ENCODE measurements around the gene KCNAB1.

Gene KCNAB1

DNA sequence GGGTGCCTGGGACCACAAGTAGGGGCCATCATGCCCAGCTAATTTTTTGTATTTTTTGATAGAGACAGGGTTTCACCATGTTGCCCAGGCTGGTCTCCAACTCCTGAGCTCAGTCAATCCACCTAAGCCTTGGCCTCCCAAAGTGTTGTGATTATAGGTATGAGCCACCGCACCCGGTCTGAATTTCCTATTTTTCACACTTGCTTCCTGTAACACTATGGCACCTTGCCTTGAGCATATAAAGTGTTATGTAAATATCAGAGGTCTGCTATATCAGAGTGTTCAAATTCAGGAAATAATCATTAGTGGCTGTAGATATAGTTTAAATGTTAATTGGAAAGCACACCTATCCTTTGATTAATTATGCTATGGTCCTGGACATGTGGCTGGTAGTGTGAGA lies 165.2 kb downstream of the KCNAB1 start:
- DNase-seq, result no peak

DNA sequence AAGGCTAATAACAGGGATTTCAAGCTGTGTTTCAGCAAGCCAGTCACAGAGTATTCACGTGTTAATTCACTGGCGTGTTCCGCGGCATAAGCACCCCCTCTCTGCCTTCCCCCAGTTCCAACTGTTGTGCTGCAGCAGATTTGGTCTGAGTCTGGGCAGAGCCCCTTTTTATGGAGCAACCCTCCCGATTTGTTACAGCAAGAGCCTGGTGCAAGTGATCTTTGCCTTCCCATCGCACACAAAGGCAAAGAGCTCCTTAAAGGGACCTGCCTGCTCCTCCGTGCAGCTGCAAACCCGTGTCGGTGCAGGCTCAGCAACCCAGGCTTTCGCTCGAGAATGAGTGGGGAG lies 170.5 kb downstream of the KCNAB1 start:
- DNase-seq, result no peak

DNA sequence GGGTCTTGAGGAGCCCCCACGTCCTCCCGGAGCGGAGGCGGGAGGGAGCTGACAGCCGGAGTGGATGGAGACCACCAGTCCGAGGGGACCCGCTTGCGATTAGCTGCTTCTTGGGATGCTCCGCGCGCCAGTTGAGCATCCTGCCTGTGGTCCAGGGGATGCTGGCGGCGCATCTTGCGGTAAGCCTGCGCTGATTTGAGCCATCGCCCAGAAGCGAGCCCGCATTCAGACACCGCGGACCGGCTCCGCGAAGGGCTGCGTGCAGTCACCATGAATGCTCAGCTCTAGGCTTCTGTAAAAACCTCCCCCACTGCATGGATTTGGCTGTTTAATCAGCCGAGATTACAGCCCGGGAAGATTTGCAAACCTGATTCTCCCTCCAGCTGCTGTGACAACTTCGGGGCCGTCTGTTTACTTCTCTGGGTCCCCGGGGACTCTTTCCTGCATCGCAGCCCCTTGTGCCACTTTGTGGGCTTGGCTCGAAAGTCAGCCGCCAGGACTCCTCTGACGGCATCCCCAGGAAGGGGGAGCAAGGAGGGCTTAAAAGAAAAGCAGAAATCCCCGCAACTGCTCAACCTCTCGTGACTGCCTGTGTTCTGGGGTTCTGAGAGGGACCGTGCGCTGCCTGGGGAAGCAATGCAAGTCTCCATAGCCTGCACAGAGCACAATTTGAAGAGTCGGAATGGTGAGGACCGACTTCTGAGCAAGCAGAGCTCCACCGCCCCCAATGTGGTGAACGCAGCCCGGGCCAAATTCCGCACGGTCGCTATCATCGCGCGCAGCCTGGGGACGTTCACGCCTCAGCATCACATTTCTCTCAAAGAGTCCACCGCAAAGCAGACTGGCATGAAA lies 171.1 kb downstream of the KCNAB1 start:
- DNase-seq, result no peak

DNA sequence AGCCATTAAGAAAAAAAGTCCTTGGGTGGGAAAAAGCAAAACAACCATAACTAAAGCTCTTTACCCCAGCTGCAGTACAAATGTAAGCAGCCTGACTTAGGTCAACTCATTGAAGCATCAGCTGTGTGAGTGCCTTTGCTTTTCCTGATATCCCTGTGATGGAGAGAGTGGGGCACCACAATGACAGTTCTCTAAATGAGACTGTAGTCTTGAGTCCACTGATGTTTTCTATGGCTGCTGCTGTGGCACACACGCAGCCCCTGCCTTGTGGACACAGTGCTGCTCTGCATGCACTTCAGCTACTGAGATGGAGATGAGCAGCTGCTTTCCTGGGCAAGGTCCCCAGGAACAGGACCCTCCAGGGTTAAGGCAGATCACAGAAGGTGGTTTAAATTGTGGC lies 173.2 kb downstream of the KCNAB1 start:
- DNase-seq, result no peak

DNA sequence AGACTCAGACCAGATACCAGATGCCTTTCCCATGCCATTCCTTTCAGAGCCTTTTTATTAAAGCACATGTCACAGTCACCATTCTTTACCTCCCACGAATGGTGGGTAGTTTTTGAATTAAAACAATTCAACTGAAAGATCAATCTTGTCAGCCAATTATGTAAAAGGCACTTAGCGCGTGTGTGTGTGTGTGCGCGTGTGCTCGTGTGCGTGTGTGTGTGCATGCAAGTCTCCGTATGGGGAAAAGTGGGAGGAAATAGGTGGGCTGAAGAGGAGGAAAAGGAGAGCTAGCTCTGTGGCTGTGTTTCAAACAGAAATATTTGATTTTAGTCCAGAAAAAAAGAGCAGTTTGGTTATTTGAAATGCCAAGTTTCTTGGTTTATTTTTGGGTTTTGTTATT lies 177.2 kb downstream of the KCNAB1 start:
- no peak for DNase-seq

DNA sequence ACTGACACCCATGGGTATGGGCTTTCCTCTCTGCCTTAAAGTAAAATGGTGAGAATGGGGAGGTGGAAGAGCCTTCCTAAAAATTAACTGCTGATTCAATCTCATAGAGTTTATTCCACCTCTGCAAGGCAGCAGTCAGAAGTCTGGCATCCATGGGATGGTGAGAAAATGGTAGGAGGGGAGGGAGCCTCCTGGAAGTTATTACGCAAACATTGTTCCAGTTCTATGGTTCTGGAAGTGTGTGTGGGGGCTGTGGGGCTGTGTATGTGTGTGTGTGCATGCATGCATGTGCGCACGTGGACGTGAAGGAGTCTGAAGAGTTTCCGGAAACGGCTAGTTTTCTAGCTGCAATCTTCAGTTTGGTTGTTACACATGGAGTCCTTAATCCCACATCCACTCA lies 177.6 kb downstream of the KCNAB1 start:
- DNase-seq, result no peak

DNA sequence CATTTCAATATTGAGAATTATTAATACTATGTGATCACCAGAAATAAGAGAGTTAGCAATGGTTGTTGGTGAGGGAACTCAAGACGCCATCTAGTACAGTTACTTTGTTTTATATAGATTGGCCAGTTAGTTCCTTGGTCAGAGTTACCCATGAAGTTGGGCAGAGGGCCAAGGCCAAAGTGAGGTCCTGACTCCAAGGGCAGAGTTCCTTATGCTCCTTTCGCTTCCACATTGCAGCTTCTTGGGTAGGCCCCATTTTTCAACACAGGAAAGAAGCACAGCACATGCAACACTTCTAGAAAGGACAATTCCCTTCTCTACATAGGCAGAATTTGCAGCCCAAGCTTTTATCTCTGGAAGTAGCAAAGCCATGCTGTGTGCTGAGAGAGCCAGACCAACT lies 178.6 kb downstream of the KCNAB1 start:
- no peak for DNase-seq

DNA sequence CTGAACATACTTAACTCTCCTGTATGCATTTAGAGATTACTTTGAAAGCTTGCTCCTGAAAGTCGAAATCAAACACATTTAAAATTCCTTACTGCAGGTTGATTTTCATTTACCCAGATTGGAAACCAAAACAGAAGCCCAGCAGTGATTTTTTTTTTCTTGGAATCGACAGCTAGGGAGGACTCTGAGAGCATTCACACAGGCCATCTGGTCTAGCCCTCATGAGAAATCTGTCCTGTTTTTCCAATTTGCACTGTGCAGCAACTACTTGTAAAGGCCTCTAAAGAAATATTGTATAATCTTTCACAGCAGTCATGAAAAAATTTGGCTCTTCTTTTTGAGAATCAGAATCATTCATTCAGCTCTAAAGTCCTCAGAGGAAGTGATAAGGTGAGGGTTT lies 179.2 kb downstream of the KCNAB1 start:
- no peak for DNase-seq

DNA sequence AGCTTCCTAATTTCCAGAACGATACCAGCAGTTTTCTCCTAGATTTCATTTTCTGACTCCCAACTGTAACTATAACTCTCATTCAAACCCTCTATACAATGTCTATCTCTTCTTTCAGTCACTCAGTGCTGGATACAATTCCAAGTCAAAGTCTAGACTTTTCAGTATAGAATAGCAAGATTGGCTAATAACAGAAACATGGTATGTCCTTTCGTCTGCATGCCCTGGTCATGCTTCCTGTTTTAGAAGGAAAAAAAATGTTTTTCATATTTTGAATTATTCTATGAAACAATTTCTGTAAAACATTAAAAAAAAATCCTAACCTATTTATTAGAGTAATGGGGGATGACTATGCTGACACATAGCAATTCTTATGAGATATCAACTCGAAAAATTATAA lies 180.0 kb downstream of the KCNAB1 start:
- no peak for DNase-seq

DNA sequence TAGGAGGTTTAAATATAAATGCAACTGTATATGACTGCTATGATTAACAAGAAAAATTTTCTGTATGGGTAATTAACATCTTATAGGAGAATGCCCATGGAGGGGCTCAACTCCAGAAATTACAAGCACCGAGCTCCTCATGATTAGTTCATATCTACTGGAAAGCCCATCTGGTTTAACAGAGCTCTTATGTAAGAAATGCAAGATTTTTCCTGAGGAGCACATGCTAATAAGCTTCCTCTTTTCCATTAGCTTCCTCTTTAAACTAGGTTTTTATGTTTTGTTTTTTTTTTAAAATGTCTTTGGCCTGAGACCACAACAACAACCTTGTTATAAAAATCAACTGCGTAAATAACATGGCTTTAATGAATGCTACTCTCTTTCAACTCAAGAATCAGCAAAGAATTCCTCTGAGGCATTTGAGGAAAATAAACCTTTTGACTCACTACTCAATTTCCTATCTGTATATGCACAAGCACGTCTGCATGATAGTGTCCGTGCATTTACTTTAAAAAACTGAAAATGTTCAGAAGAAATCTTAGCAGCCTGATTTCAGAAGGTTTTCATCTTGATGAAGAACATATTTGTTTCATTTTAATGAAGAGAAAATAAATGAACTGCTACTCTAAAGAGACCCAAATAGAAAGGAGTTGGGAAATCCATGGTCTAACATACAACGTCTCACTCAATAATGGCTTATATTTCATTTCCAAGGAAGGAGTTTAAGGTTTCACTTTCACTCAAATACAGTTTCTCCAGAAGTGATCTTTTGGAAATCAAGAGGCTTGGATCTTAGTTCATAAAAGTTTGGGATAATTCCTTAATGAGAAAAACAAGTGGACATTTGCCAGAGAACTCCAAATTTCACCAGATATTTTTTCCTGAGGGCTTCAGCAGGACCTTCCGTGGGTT lies 180.8 kb downstream of the KCNAB1 start:
- DNase-seq, result no peak

DNA sequence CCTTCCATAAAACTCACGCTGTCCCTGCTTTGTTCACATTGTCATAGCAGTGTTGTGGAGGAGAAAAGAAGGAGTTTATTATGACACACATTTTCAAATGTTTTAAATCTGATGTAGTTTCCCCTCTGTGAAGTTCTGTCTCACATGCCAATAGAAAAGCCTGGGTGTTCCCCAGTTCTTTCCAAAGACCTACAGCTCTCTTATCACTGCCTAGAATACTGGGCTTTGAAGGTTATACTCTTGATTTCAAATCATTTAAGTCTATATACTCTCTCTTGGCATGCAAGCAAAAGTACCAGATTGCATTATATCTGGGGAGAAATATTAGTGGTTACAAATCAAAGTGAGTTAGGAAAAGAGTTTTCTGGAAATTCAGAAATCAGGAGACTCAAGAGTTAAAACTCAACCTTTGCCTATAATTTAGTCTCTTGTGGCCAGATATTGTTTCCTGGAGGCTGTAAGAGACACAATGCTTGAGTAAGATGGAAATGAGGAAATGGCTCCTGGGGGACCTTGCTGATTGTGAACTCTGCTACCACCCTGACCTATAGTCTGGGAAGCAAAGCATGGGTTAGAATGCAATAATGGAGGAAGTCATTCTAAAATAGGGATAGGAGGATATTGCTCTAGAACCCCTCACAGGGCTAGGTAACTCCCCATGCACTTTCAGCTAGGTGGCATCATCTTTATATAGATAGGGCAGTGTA lies 182.8 kb downstream of the KCNAB1 start:
- no peak for DNase-seq

DNA sequence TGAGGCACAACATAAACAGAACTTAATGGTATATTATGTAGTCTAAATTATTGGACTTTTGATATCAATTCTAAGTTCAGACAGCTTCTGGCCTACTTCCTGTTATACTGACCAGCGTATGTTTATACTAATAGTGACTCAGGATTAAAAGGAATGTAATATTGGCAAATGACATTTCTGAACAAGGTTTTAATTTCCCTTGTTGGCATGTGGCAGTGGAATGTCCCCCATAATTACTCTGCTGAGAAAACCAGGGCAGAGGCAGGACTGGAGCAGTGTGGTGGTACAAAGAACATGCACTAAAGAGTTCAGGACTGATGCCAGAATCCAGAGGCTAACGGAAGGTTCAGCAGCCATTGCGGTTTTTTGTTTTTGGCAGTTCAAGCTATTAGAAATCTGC lies 184.0 kb downstream of the KCNAB1 start:
- no peak for DNase-seq

DNA sequence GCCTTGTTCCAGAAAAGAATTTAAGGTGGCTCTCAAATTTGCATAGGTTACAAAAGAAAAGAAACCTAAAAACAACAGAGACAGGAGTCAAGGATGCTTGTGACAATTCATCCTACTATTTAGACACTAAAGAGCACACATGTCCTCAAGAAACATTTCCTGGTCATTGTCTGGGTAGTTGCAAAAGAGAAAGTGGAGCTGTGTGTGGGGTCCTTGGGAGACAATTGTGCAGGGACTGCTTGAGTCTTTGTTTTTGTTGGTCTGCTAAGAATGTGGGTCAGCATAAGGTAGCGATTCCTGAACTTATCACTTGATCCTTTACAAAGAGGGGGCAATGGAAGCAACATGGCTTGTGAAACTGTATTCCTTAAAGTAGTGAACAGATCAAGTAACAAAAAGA lies 185.3 kb downstream of the KCNAB1 start:
- no peak for DNase-seq

DNA sequence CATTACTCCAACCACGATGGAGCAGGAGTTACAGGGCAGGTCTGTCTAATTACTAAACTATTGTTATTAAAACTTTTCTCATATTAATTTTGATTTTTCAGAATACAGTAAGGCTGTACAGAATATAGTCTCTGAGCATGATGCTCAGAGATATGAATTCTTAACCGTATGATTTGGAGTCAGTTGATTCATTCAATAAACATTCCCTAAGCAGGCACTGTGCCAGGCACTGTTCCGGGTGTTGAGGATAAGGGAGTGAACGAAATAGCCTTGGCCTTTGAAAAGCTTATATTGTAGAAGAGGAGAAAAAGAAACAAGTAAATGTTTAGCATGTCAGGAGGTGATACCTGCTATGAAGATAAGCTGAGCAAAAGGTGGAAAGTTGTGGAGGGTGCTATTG lies 187.3 kb downstream of the KCNAB1 start:
- DNase-seq, result no peak

DNA sequence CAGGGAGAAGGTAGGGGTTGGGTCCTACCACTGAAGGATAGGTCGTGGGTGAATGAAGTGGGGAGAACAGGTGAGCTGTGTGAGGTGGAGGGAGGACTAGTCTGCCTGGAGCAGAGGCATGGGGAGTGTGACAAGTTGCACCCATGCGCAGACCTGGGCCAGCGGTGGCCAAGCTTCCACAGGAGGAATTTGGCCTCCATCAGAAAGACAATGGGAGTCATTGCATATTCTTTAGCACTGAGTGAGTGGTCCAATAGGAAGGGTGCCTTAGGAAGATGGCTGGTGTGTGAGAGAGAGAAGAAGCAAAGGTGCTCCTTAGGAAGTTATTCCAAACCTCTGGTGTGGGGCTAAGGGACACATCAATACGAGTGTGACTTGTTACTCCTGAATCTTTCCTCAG lies 191.1 kb downstream of the KCNAB1 start:
- DNase-seq, result no peak

DNA sequence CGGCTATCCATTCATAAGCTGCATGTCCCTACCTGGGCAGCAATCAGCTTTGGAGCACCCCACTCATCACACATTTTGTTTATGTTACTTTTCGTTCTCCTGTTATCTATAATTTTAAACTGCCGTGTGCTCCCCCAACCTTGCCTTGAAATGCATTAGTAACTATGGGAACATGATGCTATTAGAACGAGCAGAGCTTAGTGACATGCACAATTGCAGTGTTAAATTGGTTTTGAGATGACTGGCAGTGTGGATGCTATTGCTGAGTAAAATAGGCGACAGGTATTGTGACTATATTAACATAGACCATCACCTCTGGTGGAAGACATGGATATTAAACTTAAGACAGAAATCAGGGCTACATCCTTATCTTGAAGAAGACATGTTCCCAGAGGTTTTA lies 191.6 kb downstream of the KCNAB1 start:
- DNase-seq, result no peak

DNA sequence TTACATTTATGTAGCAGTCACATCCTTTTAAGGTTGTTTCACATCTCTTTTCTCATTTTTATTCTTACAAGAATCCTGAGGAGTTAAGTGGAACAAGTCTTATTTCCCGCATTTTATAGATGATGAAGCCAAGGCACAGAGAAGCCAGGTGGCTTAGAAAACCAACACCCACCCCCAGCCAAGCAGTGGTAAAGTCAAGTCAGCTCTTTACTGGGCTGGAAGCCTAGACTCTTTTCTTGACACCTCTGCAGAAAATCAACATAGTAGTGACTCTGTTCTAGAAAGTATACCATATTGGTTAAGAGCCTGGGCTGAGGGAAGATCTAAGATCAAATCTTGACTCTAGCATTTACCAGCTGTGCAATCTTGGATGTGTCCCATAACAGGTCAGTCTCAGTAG lies 195.7 kb downstream of the KCNAB1 start:
- DNase-seq, result no peak

DNA sequence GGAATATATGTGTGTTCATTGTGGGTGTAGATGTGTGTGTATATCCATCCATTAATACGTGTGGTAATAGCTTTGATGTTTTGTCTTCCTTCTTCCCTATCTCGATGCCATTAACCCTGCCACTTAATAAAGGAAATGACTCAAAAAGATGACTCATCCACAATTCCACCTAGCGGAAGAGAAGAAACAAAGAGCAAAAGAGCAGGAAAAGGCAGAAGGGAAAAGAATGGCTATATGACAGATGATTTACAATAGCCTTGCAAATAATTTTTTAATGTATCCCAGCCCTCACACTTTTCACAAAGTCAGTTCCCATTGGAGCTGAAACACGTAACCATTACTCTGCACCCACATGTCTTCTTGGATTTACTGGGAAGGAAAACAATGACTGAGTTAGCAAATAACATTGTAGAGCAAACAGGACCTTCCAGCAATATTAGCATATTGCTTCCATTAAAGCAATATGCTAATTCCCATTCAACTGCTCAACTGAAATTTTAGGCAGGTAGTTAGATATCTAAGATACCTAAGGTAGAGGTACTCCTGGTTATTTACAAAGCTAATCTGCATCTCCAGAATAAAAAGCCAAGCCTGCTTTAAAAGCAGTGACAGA lies 197.2 kb downstream of the KCNAB1 start:
- DNase-seq, result no peak

DNA sequence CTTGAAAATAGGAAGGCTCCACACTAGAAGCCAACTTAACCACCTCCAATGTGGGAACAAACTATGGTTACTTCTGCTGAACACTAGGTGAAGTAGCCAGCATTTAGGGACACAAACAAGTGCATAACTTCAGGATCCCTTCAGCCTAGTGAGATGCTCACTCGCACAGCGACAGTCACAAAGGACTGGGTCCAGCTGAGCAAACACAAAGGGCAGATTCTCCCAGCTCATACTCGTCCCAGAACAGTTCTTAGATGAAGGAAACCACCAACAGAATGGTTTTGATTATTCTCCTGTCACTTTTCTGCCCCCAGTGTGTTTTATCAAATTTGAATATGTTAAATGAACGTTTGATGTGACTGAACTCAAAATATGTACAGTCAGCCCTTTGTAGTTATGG lies 201.6 kb downstream of the KCNAB1 start:
- DNase-seq, result no peak

DNA sequence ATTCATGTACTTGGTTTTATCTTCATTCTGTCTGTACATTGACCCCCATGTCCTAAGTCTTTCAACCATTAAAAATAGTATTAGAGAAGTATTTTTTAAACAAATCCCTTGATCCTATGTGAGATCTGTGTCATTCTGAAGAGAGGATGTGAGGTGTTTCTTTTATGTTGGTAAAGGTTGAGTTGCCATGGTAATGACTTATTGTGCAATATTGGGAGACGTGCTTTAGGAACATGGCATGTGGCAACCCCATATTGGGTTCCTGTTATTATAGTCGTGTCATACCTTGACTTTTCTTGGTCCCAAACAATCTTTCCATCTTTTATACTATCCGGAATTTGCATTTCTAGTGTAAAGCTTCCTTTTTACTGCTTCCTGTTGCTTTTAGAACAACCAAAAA lies 203.1 kb downstream of the KCNAB1 start:
- DNase-seq, result no peak

DNA sequence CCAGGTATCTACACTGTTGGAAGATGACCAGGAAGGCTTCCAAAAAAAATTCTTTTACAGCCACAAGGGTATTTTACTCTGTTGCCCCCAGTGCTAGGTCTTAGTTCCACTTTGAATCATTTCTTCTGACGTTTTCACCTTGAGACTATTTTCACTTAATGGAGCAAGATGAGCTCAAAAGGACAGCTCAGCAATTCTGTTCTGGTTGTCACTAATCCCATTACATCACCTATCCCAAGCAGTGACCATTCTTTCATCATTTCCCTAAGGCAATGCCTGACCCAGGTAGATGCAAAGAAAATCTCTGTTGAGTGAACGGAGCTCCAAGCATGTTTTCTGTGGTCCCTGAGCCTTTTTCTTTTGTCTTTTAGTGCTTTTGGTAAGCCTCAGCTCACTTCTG lies 210.0 kb downstream of the KCNAB1 start:
- DNase-seq, result no peak

DNA sequence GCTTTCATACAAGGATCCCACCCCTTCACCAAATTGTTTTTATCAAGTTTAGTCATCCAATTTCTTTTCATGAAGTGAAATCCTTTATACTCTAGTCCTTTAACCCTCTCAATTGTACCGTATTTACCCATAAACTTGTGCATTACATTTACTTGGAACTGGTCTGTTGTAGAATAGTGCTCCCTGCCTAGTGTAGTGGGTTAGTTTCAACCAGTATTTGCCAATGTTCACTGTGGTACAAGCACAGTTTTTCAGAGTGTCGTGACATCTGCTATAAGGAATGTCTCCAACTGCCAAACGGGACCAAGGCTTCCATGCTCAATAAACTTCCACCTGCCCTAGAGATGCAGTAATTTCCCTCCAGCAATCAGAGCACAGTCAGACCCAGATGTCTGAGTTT lies 211.9 kb downstream of the KCNAB1 start:
- DNase-seq, result no peak

DNA sequence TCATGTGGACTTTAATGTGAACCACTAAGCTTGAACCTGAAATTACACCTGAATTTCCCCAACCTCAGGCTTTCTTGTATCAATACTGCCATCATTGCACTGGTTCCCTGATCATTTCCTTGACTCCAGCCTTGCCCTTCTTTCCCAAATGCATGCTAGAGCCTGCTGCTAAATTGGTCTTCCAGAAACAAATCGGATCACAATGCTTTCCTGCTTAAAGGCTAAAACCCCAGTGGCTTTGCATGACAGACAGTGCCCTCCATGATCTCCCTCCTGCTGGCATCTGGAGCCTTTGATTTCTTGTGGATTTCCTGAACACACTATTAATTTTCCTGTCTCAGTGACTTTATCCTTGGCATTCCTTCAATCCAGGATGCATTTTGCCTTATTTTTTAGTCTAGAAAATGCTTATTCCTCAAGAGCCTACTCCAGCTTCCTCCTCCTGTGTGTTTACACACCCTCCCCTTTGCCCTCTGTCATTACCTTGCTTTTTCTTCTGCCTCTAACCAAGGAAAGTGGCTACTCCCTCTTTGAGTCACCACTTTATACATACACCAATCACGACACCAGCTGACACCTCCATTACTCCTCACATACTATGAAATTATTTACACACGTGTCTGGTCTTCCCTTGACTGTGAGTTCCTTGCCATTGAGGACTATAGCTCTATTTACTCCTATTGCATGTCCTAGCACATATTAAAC lies 214.6 kb downstream of the KCNAB1 start:
- no peak for DNase-seq
